Cerebellar nuclear complex (tissue), 1 donor: ENCODE measurements around the gene HRH3.

Experiments used
- DNase-seq, 2 experiments: peaks; one replicate each; lab custom pipeline; 2025; lab: John Stamatoyannopoulos, UW

HRH3 gene

DNA sequence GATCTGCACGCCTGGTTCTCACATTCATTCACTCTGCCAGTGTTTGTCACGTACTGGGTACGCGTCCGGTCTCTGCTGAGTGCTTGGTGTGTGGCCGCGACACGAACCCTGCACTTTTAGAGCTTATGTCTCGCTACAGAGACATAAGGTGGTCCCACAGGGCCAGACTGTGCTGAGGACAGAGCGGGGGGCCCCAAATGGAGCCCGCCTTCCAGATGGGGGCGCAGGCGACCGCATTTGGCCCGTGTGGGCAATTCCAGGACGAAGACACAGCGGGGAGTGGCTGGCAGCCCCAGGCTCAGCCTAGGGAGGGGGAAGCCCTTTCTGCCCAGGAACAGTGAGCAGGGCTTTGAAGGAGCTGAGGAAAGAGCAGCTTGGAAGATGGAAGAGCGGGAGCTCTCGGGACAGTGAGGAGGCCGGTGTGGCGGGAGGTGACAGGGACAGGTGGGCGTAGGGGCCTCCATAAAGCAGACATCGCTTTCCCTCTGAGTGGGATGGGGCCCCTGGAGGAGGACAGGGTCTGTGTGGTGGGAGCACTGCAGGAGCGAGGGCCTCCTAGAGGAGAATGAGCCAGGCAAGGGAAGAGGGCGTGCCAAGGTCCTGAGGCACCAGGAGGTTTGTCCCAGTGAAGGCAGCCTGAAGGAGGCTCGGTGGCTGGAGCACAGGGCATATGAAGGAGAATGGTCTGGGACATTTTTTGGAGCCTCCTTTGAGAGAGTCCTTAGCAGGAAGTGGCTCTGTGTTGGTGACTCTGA, 45.0 kb downstream of the HRH3 start:
- DNase-seq, result no peak

DNA sequence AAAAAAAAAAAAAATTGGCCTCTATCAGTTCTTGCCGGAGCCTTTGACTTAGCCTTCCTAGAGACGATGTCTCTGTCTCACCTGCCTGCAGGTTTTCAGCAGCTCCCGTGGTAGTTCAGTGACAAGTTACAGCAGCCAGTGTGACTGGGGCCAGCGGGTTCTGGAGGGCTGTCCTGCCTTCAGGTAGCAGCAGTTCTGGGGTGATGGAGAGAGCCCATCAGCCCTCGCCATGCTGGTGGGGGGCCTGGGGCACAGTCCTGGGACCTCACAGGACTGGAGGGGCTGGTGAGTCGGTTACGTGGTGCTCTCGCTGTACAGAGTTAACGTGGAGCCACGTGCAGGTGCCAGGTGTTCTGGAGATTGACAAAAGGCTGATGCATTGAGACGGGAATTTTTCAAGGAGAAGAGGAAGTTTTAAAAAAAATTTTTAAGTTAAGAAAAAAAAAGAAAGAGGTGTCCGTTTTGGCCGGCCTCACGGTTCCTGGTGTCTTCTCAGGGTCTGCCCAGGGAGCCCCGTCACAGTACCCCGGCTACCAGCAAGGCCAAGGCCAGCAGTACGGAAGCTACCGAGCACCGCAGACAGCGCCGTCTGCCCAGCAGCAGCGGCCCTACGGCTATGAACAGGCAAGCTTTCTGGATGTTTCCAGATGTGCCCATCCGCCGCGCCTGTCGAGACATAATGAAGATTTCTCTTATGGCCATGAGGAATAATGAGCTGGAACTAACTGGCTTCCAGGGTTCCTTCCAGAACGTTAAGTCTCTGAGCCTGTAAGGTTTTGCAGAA, 45.9 kb downstream of the HRH3 start:
- DNase-seq, result no peak

DNA sequence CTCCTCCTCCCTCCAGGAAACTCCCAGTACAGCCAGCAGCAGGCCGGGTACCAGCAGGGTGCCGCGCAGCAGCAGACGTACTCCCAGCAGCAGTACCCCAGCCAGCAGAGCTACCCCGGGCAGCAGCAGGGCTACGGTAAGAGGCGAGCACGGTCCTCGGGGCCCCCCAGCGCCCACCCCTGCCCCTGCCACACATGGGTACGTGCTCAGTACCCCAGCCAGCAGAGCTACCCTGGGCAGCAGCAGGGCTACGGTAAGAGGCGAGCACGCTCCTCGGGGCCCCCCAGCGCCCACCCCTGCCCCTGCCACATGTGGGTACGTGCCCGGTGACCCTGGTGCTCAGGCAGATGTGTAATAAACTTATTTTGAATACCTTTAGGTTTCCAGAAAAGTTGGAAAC, 47.4 kb downstream of the HRH3 start:
- no peak for DNase-seq

DNA sequence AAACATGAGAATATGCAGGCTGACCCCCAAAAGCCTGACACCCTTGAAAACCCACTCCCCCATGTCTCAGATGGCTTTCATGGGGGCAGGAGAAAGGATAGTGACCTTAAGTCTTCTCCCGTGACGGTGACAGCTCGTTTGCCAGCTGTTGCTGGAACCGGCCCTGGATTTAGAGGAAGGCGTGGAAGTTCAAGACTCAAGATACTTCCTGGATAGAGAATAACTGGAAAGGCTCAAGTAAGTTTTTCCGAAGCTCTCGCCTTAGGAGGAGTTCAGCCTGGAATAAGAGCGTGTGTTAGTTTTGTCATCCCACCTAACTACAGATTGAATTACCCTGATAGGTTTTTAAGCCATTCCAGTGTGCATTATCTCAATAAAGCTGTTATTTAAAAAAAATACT, 48.8 kb downstream of the HRH3 start:
- DNase-seq, result no peak

DNA sequence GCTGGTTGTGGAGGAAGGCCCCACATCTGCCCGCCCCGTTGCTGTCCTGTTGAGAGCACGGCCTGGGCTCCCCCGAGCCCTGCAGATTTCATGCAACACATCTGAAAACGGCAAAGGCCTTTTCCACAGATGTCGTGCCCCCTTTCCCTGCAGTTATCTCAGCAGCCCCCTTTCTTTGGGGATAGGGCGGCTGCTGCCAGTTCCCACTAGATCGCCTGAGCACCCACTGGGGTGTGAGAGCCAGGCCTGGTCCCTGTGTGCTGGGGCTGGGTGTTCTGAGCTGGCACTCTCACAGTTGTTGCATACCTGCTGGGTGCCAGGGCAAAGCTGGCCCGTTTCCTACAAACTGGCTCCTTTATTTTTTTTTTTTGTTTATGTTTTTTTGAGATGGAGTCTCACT, 49.5 kb downstream of the HRH3 start:
- no peak for DNase-seq

DNA sequence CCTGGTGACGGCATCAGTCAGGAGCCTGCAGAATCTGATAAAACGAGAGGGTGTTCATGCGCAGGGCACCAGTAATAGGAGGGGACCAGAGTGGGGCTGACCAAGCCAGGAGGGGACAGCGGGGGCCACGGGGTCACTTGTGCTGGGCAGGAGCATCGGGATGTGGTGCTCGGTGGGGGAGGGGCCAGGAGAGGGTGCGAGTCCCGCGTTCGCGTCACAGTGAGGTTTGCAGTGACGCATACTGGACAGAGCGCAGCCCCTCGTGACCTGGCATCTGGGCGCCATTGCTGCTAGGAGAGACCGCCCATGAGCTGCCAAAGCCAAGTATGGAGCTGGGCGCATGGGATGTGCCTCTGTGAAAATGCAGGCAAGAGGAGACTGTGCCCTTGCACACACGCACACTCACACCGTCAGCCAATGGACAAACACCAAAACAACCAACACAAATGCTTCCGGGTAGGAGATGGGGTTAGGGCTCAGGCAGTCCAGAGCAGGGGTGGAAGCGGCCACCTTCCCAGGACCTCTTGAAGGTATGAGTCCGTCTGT, 51.1 kb downstream of the HRH3 start:
- DNase-seq, result no peak

DNA sequence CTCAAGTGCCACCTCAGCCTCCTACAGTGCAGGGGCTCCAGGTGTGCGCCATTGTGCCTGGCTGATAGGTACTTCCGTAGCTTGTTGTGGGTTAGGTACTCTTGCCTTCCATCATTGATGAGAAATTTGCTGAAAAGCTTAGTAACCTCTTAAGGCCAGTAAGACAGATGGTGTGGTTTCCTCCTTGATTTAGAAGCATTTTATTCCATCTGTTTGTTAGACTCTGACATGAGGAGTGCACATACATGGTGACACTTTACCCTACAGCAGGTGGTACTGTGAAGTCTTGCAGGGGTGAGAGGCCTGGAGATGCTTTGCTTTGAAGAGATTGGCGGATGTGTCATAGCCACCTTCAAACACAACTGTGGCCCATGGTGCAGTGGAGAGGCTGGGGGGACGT, 52.0 kb downstream of the HRH3 start:
- no peak for DNase-seq

DNA sequence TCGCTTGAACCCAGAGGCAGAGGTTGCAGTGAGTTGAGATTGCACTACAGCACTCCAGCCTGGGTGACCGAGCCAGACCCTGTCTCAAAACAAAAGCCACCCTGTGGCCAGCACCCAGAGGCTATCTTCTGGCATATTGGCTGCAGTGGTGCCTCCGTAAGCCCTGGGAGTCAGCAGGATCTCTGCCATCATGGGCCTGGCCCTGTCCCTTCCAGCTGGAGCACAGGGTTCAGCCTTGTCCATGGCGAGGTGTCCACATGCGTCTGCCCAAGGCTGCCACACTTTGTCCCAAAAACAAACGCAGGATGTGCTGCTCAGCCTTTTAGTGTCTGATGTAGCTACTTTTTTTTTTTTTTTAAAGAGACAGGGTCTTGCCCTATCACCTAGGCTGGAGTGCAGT, 52.6 kb downstream of the HRH3 start:
- no peak for DNase-seq

DNA sequence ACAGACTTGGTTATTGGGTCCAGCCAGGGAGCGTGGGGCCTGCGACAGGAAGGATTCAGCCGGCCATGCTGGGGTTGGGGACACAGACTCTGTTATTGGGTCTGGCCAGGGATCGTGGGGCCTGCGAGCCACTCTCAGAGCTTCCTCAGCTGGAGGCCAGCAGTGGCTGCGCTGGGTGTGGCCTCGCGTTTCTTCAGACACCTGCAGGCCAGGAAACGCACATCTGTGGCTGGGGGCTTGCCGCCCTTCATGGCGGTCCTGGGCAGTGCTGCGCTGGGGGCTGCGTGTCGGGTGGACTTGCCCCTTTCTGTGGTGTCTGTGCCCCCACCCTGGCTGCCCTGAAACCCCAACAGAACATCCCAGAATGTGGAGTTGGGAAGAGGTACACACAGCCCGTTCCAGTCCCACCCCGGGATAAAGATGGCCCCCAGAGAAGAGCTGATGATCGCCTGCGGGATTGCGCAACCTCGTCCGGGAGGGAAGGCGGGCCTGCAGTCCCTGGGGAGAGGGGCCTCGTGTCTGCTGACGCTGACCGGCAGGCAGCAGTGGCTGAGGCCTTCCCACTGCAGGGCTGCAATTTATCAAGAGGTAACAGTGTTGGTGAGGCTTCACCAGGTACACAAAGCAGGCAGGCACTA, 54.2 kb downstream of the HRH3 start:
- DNase-seq, result no peak
